ENCODE measurements around the gene RALB.
A peak's percentile ranks its signal among the peaks of the same experiment; 100 is the strongest.
"Not testable (repeated sequence)": the region's sequence is repeated elsewhere in the genome, so short reads cannot be mapped to it uniquely, and the experiment has no call there.

Gene RALB

DNA sequence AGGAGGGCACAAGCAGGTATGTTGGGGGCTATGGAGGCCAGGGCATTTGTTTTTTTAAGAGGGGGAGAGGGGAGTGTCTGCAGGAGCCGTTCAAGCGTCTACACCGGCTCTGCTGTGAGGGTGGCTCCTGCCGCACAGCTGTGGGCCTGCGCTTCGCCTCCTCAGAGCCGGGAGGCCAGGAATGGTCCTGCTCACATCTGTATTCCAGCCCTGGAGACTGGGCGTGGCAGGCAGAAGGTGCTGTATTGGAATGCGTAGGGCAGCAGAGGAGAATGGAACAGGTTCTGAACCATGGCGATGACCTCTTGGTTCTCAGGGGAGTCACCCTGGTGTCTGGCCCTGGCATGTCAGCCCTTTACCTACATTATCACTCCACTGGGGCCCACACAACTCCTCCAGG is 66.5 kb downstream of the RALB start:
- DNase-seq, result no peak

DNA sequence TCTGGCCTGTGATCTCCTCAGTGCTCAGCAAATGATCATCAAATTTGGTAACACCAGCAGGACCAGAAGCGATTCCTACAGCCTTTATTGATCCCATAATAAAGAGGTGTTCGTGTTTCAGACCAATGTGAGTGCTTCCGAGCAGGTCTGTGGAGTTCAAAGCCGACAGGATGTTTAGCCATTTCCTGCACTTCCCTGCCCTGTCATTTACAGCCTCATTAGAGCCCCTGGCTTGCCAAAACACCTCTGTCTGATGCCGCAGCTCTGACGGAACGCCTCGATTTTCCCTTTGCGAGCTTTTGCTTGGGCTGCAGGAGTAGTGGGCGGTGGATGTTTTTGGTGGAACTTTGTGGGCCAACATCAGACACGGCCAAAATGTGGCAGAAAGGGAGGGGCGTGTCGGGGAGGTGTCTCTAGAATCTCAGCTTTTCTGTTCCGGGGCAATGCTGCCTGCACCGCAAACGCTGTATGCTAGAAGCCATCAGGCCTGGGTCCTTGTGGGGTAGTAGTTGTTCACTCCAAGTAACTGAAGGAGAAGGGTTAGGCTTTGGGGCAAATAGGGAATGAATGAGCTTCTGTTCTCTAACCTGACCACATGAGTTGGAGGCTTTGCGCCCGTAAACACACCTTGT is 67.2 kb downstream of the RALB start:
- no peak for DNase-seq

DNA sequence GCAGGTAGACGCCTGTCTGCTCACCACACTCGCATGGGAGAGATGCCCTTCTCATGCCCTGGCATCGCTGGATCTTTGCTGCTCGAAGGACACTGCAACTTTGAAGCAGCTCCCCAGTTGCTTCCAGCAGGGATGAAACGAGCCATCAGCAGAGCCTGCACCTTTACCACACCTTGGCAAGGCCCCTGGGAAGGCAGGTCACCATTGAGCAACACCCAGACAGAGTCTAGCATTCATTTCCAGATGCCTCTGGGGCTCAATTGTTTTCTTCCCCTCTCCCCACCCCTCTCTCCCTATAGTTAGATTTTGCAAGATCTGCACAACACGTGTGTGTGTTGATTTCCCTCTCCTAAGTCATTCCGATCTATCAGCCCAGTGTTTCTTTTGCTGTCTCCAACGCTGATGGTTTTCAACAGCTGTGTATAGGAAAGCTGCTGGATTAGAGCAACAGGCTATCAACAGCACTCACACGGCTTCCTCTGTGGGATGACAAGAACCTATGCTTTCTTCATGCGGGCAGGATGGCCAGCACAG is 67.7 kb downstream of the RALB start:
- DNase-seq, result no peak

DNA sequence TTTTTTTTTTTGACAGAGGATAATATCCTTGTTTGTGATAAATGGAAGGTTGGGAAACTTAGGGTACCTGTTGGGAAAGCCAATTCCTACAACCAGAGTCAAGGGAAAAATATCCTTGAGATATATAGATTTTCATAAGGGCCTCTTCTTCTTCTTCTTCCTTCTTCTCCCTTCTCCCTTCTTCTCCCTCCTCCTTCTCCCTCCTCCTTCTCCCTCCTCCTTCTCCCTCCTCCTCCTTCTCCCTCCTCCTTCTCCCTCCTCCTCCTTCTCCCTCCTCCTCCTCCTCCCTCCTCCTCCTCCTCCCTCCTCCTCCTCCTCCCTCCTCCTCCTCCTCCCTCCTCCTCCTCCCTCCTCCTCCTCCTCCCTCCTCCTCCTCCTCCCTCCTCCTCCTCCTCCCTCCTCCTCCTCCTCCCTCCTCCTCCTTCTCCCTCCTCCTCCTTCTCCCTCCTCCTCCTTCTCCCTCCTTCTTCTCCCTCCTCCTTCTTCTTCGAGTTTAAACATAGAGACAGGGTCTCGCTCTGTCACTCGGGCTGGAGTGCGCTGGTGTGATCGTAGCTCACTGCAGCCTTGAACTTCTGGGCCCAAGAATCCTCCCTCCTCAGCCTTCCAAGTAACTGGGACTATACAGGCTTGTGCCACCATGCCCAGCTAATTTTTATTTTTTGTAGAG is 68.4 kb downstream of the RALB start:
- not testable (repeated sequence) for DNase-seq

DNA sequence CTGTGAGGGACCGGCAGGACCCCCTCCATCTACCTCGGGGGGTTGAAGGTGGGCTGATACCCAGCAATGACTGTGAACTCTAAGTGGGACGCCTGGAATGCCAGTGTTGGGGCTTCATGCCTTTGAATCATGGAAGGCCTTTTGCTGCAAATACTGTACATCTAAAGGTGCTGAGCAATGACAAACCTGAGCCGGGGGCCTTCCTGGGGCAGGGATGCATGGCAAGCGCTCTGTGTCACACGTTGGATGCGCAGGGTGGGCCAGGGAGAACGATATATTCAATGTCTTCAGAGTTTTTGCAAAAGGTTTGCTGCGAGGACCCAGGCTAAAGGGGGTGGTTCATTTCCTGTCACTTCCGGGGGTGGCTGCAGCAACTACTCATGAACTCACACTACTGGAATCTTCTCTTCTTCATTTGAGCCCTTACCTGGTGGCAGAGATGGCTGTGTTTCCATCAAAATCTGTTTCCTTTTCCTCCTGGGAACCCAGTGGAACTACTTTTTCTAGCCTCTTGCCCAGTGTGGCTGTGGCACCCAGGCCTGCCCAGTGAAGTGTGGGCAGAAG is 69.2 kb downstream of the RALB start:
- no peak for DNase-seq

DNA sequence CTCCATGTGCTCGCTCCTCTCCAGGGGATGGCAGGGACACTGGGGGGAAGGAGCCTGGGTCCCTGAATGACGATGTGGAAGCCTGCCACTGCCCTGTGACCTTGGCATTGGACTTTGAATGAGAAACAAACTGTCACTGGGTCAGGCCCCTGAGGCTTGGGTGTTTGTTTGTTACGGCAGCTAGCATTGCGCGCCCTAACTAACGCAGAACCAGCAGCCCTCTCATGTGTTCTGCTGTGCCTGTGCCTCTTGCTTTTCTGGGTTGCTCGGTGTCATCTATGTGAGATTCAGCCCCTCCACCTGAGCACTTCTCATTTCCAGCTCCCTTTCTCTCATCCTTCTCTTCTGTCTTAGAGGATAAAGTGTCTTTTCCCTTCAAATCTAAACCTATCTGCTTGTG is 69.7 kb downstream of the RALB start:
- DNase-seq, result no peak

DNA sequence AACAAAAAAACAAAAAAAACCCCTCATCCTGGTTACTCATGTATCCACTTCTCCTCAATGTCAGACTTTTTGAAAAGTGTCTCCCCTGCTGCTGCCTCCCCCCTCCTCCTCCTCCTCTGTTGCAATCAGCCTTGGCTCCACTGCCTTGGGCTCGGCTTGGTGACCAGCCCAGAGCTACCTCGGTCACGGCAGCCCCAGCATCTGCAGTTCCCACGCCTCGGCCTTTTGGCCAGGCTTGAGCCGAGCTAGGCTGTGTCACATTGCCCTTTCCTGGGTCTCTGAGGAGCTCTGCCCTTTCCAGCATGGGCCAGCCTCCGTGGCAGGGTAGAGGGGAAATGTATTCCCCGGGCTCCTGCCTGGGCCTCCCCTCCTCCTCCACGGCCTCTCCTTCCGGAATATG is 70.6 kb downstream of the RALB start:
- no peak for DNase-seq

DNA sequence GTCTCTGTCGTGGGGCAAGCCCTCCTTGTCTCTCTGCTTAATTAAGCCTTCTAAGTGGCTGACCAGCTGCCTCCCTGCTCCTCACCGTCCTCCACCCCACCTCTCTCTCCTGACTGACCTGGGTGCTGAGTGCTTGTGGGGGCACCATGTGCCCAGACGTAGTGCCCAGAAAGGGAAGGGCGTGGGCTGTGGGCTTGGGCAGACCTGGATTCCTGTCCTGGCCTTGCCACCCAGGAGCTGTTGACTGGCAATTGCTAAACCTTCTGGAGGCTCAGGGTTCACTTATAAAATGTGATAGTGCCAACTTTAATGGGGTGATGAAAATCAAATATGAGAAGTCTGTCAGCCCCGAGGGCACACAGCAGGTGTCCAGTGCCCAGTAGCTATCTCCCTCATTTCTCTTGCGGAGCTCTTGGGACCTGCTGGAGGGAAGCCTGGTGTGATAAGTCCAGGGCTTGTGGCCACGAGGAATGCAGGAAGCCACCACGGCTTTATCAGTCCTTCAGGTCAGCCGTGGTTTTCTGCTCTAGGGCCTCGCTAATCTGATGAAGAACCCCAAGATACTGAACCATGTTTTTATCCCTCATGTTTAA is 71.3 kb downstream of the RALB start:
- DNase-seq, result no peak

DNA sequence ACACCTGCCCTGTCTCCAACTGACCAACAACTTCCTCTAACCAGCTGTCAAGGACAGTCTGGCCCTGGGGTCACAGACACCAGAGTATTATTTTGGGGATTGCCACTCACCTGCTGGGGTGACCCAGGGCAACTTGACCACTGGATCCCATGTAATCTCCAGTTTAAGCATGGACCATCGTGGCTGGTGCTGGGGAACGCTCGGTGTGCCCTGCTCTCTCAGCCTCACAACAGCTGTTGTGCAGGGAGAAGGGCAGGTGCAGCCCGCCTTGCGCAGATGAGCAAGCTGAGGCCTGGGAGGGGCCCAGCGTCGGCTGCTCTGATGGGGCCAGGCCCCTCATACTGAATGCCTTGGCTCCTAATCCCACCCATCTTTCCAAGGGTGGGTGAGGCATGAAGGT is 72.3 kb downstream of the RALB start:
- no peak for DNase-seq

DNA sequence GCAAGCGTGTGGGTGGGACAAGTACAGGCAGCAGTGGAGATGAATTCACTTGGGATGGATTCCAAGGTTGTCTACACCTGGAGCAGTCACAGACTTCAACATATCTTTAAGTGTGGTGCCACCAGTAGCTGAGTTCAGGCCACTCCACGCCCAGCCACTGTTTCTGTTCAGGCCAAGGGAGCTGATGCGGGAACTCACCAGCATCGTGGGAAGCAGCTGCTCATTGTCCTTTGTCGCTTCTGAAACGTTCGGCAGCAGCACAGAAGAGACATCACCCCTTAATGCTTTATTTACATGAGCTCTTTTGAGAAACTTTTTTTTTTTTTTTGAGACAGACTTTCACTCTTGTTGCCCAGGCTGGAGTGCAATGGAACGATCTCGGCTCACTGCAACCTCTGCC is 73.4 kb downstream of the RALB start:
- DNase-seq, result no peak

DNA sequence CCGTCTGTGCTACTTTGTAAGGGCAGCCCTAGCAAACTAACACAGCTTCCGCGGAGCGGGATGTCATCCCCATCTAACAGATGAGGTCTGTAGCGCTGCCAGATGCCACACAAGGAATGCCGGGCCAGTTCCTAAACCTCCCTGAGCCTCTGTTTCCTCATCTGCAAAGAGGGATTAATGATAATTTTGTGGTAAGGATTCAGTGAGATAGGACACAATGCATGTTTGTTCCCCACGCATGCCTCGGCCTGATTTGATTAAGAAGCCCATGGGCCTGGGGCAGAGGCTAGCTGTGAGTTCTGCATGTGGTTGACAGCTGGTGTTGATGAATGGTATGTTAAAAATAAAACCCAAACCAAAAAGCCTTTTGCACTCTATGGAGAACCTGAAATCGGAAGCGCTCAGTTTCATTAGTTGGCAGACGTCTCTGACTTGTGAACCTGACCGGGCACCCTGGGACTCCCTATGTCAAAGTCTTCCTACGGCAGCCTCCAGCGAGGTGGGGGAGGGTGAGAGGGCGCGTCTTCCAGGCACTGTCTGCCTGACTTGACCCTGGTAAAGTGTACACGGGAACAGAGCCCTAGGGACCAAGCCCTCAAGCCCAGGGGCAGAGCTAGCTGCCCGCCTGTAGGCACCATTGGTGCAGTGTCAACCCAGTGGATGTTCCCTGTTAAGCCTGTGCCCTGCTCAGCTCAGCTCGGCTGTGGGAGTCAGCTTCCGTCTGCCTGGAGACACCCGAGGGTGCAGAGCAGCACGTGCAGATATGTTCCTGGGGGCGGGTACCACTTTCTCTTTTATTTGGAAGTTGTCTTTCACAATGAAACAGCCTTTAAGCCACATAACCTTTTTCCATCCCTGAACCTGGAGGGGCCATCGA is 78.5 kb downstream of the RALB start:
- peak; percentile 70 for DNase-seq

DNA sequence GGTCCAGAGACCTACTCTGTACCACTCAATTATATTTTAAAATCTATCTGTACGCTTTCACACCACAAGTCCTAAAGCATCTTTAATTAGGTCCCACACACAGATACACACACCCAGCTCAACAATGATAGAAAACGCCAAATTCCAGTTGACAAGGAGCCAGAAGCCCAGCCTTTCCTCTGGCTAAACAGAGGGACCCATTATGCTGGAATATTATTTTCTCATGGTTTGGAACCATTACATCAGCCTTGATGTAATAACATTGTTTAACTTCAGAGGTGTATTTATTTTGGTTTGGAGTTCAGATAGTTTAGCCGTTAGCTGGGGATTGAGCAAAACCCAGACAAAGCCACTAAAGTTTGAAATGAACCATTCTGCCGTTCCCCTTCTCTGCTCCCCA is 79.3 kb downstream of the RALB start:
- no peak for DNase-seq

DNA sequence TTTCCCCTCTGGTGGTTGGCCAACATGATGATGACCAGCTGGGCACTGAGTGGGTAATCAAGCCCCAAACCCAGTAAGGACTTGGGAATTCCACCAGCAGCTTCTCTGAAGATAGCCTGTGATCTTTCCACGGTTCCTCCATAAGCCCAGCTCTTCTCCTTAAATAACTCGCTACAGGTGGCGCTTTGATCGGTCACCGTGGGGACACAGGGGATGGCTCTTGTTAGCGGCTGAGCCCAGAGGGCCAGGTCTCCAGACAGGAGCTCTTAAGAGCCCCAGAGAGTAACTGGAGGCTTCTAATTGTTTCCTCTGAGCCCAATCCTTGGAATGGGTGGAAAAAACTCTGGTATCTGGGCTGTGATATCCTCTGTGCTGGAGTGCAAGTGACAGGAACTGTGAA is 79.7 kb downstream of the RALB start:
- no peak for DNase-seq

DNA sequence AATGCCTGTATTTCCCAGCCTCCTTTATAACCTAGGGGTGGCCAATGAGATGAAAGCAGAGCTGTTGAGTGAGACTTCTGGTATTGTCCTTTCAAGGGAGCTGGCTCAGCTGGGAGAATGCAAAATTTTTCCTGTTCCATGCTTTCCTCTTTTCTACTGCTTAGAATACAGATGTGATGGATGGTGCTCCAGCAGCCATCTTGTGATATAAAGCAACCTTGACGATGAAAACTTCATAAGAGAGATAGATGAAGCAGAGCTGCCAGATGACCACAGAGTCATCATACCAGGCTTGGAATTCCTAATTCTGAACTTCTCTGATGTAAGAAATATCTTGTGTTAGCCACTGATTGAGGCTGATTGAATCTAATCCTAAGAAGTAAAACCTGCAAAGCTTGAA is 81.4 kb downstream of the RALB start:
- no peak for DNase-seq

DNA sequence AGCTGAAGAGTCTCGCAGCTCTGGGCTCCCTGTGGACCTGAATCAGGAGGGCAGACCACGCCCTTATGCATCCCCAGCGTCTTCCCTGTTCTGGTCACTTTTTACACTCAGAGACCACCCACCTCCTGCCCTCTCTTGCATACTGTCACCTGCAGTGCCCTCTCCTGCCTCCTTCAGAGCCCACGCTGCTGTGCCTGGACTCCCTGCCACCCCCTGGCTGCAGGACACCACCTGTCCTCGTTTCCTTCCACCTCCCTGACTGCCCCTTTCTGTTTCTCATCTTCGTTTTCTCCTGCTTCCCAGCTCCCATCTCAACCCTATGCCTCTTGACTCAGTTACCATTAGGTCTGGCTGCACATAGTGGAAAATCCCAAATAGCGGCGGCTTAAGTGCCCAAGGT is 84.1 kb downstream of the RALB start:
- DNase-seq, result no peak

DNA sequence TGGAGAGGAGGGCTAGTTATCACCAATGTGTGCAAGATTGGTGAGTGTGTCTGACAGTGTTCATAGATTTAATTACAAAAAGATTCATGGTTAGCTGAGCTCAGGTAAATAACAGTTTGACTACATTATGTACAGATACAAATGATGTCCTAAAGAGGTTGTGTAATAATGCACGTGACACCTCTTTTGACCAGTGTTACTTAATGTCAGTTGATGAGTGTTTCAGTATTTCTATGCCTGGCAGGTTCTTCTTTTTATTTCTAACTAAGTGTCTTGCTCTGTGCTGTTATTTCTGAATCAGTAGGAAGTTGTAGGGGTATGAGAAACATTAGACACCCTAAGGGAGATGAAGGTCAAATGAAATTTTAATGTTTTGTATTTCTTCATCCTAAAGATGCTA is 85.4 kb downstream of the RALB start:
- no peak for DNase-seq

DNA sequence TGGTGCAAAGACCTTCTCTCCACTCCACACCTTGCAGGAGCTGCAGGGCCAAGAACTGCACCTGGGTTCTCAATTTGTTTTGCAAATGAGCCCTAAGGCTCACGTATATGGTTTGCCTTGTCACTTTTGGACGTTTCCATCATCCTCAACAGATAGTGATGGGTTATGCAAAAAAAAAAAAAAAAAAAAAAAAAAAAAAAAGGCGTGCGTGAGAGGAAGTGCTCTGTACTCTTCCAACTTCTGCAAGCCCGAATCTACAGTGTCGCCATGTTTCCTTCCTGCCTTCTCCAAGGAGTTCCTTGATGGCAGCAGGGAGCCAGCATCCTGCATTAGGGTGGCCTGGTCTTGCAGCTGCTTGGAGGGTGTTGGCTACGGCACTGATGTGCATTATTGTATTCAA is 89.3 kb downstream of the RALB start:
- DNase-seq, result no peak

DNA sequence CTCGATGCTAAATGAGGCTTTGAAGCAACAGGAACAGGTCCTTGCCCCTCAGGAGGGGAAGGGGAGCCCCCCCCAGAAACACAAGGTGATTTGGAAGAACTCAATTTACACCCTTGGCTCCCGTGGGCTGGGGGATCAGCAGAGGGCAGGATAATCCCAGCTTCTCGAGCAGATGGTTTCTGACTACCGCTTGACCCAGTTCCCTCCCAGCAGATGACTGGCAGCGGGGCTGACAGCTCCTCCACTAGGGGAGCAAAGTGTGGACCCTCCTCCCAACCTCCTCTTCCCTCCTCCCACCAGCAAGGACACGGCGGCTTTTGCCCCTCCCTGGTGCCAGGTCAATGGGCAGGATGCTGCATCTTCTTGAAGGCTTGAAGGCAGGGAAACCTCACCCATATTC is 89.8 kb downstream of the RALB start:
- no peak for DNase-seq

DNA sequence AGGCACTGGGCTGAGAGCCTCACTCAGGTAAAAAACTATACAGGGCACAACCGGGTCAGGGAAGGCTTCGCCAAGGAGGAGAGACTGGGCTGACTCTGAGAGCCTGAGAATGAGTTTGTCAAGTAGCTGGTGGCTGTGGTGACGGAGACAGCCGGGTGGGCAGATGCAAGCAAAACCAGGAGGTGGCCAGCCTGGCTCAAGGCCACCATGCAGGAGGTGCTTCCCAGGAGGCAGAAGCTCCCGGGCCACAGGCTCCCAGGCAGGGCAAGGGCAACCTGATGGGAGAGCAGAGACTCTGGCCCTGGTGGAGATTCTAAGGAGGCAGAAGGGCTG is 90.4 kb downstream of the RALB start:
- DNase-seq, result no peak

DNA sequence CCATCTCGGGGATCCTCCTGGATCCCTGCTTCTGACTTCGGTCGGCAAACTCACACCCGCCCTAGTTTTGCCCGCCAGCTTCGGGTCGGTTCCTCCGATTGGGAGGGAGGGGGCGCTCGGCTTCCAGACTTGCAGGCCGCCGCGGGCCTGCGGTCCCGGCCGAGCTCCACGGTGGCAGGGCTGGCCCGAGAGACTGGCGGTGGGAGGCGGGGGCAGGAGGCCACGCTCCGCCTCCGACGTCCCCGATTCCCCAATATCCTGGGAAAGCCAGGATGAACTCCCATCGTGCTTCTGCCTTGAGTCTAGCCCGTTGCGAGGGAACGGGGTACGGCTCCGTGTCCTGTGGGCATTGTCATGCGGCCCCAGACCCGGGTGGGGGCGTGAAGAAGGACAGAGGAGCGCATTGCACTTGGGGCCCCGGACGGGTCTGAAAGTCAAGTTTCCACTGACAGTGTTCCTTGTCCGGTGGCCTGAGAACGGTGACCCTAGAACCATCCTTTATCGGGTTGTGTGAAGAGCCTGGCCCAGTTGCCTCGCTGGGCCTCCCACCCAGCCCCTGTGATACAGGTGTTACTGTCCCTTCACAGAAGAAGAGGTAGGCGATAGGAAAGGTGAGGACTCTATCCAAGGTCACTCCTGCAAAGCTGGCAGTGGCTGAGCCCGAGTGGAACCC is 90.9 kb downstream of the RALB start:
- DNase-seq, result peak; percentile 84
